GM19397 (cell line): Measurements from ENCODE around the gene MAST2.

Experiments used
- ATAC-seq: cut with Tn5 transposase; IDR thresholded peaks from one replicate; pipeline ENCODE4 v1.9.1; 2021; ENCODE audit warnings: mild to moderate bottlenecking, moderate library complexity; ENCODE audit not compliant: unreplicated experiment

The MAST2 gene

GRCh38 chr1:46013581-46013980 lies 210.2 kb downstream of the MAST2 start:
- no peak for ATAC-seq

DNA sequence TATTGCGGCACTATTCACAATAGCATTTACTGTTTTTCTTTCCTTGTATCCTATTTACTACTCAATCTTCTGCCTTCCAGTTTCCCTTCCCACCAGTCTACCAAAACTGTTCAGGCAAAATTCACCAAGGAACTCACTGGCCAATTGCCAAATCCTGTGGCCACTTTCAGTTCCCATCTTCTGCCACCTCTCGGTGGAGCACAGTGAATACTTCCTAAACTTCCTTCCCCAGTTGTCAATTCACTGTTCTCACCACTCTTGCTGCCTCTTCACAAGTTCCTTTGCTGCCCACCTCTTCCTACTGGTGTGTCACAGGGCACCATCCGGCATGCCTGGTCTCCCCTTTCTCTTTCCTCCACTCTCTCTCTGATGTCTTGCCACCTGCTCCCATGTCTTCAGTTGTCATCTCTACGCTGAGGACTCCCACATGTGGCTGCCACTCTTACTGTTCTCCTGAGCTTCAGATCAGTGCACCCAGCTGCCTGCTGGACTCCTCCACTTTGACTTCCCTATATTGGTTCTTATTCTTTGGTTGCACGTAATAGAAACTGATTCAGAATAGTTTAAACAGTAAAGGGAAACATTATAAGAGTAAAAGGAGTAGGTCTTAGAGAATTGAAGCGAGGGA lies 214.6 kb downstream of the MAST2 start:
- no peak for ATAC-seq

GRCh38 chr1:46019348-46019747 lies 215.9 kb downstream of the MAST2 start:
- ATAC-seq: no peak

GRCh38 chr1:46020010-46020409 lies 216.6 kb downstream of the MAST2 start:
- ATAC-seq: no peak

DNA sequence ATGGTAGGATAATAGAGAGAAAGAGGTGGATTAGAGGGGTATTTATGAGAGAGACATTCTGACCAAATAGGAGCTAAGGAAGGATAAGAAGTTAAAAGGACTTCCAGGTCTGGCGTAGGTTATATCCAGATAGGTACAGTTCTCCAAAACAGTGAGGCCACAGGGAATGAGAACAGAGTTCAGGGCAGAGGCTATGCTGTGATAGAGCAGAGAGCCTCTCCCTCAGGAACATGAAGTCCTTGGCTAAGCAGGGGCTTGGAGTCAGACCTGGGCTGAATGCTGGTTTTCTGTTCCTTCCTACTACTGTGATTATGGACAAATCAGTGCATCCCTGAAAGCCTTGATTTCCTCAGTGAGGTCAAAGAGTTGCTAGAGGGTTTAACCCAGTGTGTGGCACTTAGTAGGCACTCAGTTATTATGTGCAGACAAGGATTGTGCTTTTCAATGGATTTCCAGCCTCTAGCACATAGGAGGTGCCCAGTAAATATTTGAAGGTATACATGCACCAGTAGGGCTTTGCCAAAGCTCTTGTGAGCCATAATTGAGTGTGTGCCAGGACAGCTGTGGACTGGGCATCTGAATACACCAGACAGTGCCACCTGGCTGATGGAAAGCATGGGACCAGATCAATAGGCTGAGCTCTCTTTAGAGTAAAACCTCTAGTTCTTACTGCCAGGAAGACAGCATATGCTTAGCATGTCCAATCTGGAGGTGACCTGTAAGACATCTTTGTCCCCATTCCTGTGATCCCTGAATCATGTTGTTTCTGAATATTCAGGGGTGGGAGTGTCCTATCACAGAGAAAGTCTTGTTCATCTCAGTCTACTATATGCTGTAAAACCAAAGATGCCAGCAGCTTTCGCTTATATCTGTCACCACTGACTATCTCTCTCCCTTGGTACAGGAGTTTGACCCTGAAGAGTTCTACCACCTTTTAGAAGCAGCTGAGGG lies 217.9 kb downstream of the MAST2 start:
- ATAC-seq: no peak

- no peak for ATAC-seq
Measured at GRCh38 chr1:46026531-46026930, 223.1 kb downstream of the MAST2 start.

- ATAC-seq: no peak
Measured at GRCh38 chr1:46027788-46028573, 224.6 kb downstream of the MAST2 start.

- ATAC-seq: no peak
Measured at GRCh38 chr1:46030074-46030870, 226.9 kb downstream of the MAST2 start.

GRCh38 chr1:46030876-46031660 lies 227.7 kb downstream of the MAST2 start:
- ATAC-seq: no peak

- ATAC-seq: no peak
Measured at GRCh38 chr1:46034601-46035516, 231.4 kb downstream of the MAST2 start.

DNA sequence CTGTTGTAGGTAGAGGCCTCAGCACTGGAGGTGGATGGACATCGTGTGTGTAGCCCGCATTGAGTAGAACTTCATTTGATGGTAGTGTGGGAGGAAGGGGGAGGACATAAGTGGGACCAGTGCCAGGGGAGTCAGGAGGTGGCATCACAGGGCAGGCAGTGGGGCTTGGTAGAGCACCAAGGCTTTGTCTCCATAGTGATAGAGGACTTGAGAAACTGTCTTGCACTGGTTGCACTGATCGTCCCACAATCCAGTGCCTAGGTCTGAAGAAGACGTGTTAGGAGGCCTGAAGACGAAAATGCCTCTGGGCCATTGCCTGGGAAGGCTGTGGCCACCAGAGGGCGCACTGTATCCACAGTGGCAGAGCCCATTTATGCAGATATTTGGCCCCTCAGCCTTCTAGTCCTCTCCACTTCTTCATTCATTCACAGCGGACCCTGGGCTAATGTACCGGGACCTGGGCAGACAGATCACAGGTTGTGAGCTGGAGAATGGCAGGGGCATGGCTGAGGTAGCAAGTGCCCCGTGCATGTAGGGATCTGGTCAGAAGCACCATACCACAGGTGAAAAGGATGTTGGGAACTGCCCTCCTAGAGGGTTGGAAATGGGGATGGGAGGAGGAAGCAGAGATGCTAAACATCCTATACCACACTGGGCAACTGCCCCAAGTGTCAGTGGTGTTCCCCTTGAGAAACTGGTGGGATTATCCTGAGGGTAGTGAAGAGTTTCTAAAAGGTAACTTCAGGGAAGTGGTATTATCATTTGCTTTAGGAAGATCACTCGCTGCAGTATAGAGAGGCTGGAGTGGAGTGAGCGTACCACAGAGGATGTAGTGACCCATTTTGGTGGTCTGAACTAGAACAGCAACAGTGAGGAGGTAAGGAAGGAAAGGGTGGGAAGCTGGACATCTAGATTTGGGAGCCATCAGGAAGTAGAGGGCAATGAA lies 233.8 kb downstream of the MAST2 start:
- ATAC-seq: peak; percentile 48

GRCh38 chr1:46039571-46040052 lies 236.2 kb downstream of the MAST2 start:
- ATAC-seq: no peak

GRCh38 chr1:46041551-46041950 lies 238.1 kb downstream of the MAST2 start:
- no peak for ATAC-seq

GRCh38 chr1:46041974-46042373 lies 238.6 kb downstream of the MAST2 start:
- ATAC-seq: no peak

- peak; percentile 86 for ATAC-seq
Measured at GRCh38 chr1:46043458-46044017, 240.1 kb downstream of the MAST2 start.

DNA sequence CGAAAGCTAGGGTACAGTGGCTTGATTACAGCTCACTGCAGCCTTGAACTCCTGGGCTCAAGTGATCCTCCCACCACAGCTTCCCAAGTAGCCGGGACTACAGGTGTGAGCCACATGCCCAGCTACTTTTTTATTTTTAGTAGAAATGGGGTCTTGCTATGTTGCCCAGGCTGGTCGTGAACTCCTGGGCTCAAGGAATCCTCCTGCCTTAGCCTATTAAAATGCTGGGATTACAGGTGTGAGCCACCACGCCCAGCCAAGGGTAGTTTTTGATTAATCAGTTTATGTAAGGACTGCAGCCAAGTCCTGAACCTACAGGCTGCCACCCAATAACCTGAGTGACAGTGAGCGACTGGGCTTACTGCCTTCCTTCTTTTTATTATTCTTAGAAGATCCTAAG lies 240.7 kb downstream of the MAST2 start:
- no peak for ATAC-seq

DNA sequence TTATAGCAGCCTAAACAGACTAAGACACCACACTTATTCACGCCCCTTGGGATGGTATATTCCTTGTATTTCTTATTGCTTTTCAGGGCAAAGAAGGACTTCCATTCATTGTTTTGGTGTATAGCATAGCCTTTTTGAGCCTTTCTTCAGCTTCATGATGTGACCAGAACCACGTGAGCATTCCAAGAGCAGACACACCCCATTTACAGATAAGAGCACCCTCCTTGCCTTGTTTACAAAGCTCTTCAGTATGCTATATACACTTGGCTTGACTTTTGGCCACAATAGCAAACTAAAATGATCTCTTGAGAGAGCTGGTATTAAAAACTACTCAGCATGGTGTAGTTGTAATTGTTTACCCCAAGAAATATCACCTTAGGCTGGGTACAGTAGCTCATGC lies 250.3 kb downstream of the MAST2 start:
- no peak for ATAC-seq
